RWPE2 (cell line): ENCODE measurements around the gene HDGF.

Experiments
- ATAC-seq: fragments of 200-7000 bp; cut with Tn5 transposase; 3 replicates; pipeline ENCODE4 v1.9.1; 2021; ENCODE audit warnings: low read depth
- DNase-seq: peaks from one replicate; pipeline ENCODE4 v3.0.0-alpha.2; 2020; ENCODE audit warnings: low spot score
- H3K27ac ChIP-seq: fragments of 450-650 bp; 2 replicates; pipeline ENCODE4 v1.5.1; 2017; ENCODE audit warnings: mild to moderate bottlenecking; ENCODE audit not compliant: poor library complexity, severe bottlenecking
- H3K27me3 ChIP-seq: fragments of 250-450 bp; sonication (Bioruptor Pico); 2 replicates; pipeline ENCODE4 v1.5.1; 2021; ENCODE audit warnings: mild to moderate bottlenecking, moderate library complexity; ENCODE audit not compliant: insufficient read depth, poor library complexity, severe bottlenecking
- H3K36me3 ChIP-seq: fragments of 250-450 bp; sonication (Bioruptor Pico); 2 replicates; pipeline ENCODE4 v1.5.1; 2020; ENCODE audit warnings: low read depth, mild to moderate bottlenecking, moderate library complexity
- H3K4me1 ChIP-seq: fragments of 250-450 bp; sonication (Bioruptor Pico); 2 replicates; pipeline ENCODE4 v1.5.1; 2021; ENCODE audit warnings: mild to moderate bottlenecking, moderate library complexity; ENCODE audit not compliant: insufficient read depth, poor library complexity, severe bottlenecking
- H3K4me3 ChIP-seq: fragments of 250-450 bp; sonication (Bioruptor Pico); 2 replicates; pipeline ENCODE4 v1.5.1; 2021; ENCODE audit warnings: mild to moderate bottlenecking, moderate library complexity; ENCODE audit not compliant: severe bottlenecking
- H3K9me3 ChIP-seq: fragments of 250-450 bp; sonication (Bioruptor Pico); 2 replicates; pipeline ENCODE4 v1.5.1; 2021; ENCODE audit warnings: mild to moderate bottlenecking, moderate library complexity; ENCODE audit not compliant: severe bottlenecking
- CTCF ChIP-seq: fragments of 450-650 bp; IDR thresholded peaks from one replicate; pipeline ENCODE4 v1.5.1; 2017; ENCODE audit warnings: mild to moderate bottlenecking, moderate library complexity; ENCODE audit not compliant: poor library complexity, severe bottlenecking

The HDGF gene

GRCh38 chr1:156755527-156755950 lies 4.1 kb upstream of the HDGF start:
- no peaks in the 10 kb centered on the region for H3K9me3 ChIP-seq
- H3K36me3 ChIP-seq, result no peaks in the 10 kb centered on the region
- H3K27ac ChIP-seq, result no peak overlapping the region
- H3K4me1 ChIP-seq, result peaks cover 6% of the 10 kb centered on the region
- DNase-seq (no peak), ATAC-seq (no peak)
- no peaks in the 10 kb centered on the region for H3K27me3 ChIP-seq
- H3K4me3 ChIP-seq, result no peak overlapping the region
- no peak for TF ChIP-seq CTCF

- Histone ChIP-seq H3K36me3 (peaks cover 9% of the 10 kb centered on the region), H3K27me3 (no peaks in the 10 kb centered on the region), H3K4me3 (no peak overlapping the region), H3K9me3 (no peaks in the 10 kb centered on the region), H3K4me1 (peaks cover 11% of the 10 kb centered on the region), H3K27ac (no peak overlapping the region)
- ATAC-seq (no peak), DNase-seq (no peak)
- no peak for TF ChIP-seq CTCF
These were observed 2.7 kb upstream of the HDGF start for GRCh38 chr1:156754219-156754618.

- Histone ChIP-seq H3K4me1 (peaks cover 22% of the 10 kb centered on the region), H3K27me3 (no peaks in the 10 kb centered on the region), H3K9me3 (no peaks in the 10 kb centered on the region), H3K4me3 (peak overlapping the region; percentile 67), H3K36me3 (peaks cover 12% of the 10 kb centered on the region), H3K27ac (peak overlapping the region; percentile 98)
- TF ChIP-seq CTCF, result no peak
- ATAC-seq (no peak), DNase-seq (no peak)
These were observed 1.5 kb upstream of the HDGF start for GRCh38 chr1:156752843-156753482.

- Histone ChIP-seq H3K9me3 (no peaks in the 10 kb centered on the region), H3K27ac (peak overlapping the region; percentile 98), H3K36me3 (peaks cover 19% of the 10 kb centered on the region), H3K4me1 (peaks cover 28% of the 10 kb centered on the region), H3K27me3 (no peaks in the 10 kb centered on the region), H3K4me3 (peak overlapping the region; percentile 67)
- DNase-seq, result peak; percentile 96
- peak; percentile 47 for ATAC-seq
- no peak for TF ChIP-seq CTCF
These were observed 444 bp upstream of the HDGF start for GRCh38 chr1:156751757-156752481.
